Fibroblast of villous mesenchyme (primary cell): ENCODE results near the gene RPTOR. TPM values are rescaled to one million over a fixed set of nuclear protein-coding genes. Genes with fewer than 3 reads are reported as not detected.

ENCODE experiments used
- DNase-seq: peaks from one replicate; pipeline ENCODE4 v3.0.0-alpha.2; 2010; ENCODE audit warnings: low read depth
- H3K4me3 ChIP-seq: 2 replicates; pipeline ENCODE4 v1.5.1; 2011; ENCODE audit warnings: low read depth, mild to moderate bottlenecking, low read length
- CTCF ChIP-seq: IDR thresholded peaks from 2 replicates; pipeline ENCODE4 v1.5.1; 2012; ENCODE audit warnings: low read depth, mild to moderate bottlenecking, low read length; ENCODE audit not compliant: insufficient read depth
- total RNA-seq: library from RNA; depleted of rRNA; stranded (reverse); fragments of >200 nt; gene quantifications from 2 replicates; pipeline ENCODE4 v1.2.3, GENCODE V29; 2012

The RPTOR gene
- total RNA-seq, 1 donor: 35.8 TPM

- H3K4me3 ChIP-seq: no peak overlapping the region
- DNase-seq: no peak
- no peak for TF ChIP-seq CTCF
Observed at GRCh38 chr17:80918731-80919130, 374.1 kb downstream of the RPTOR start.

GRCh38 chr17:80919331-80920311 lies 375.0 kb downstream of the RPTOR start:
- H3K4me3 ChIP-seq: no peak overlapping the region
- no peak for TF ChIP-seq CTCF
- peak; percentile 50 for DNase-seq

- no peak overlapping the region for H3K4me3 ChIP-seq
- no peak for TF ChIP-seq CTCF
- DNase-seq: peak; percentile 63
Observed at GRCh38 chr17:80920441-80920840, 375.8 kb downstream of the RPTOR start.

GRCh38 chr17:80921159-80921558 lies 376.5 kb downstream of the RPTOR start:
- no peak for DNase-seq
- TF ChIP-seq CTCF: no peak
- H3K4me3 ChIP-seq: no peak overlapping the region

- no peak for DNase-seq
- H3K4me3 ChIP-seq: no peak overlapping the region
- TF ChIP-seq CTCF: no peak
Observed at GRCh38 chr17:80921741-80922579, 377.3 kb downstream of the RPTOR start.

GRCh38 chr17:80922580-80923160 lies 378.0 kb downstream of the RPTOR start:
- DNase-seq: no peak

More at GRCh38 chr17:80922580-80923160, 378.0 kb downstream of the RPTOR start:
- H3K4me3 ChIP-seq: no peak overlapping the region
- no peak for TF ChIP-seq CTCF
